Muscle layer of colon (tissue), 2 donors: ENCODE measurements around the gene PPM1D.
"Not testable (repeated sequence)": the region's sequence is repeated elsewhere in the genome, so short reads cannot be mapped to it uniquely, and the experiment has no call there.

Experiments used
- H3K27ac ChIP-seq: one replicate; pipeline ENCODE4 v1.7.0; 2013; ENCODE audit warnings: low read depth, mild to moderate bottlenecking, low read length, moderate library complexity
- H3K27me3 ChIP-seq, 2 donors: one replicate each; pipeline ENCODE4 v1.7.0; 2013; ENCODE audit warnings: low read length in 2 of 2, mild to moderate bottlenecking in 2 of 2; ENCODE audit not compliant: insufficient read depth in 2 of 2, control insufficient read depth in 1 of 2
- H3K36me3 ChIP-seq: one replicate; pipeline ENCODE4 v1.7.0; 2013; ENCODE audit warnings: mild to moderate bottlenecking, low read length; ENCODE audit not compliant: insufficient read depth
- H3K4me1 ChIP-seq: one replicate; pipeline ENCODE4 v1.7.0; 2013; ENCODE audit warnings: mild to moderate bottlenecking, low read length; ENCODE audit not compliant: insufficient read depth
- H3K4me3 ChIP-seq, 2 donors: one replicate each; pipeline ENCODE4 v1.7.0; 2013; ENCODE audit warnings: low read length in 2 of 2, low read depth in 1 of 2, mild to moderate bottlenecking in 1 of 2, moderate library complexity in 1 of 2
- H3K9ac ChIP-seq: one replicate; pipeline ENCODE4 v1.7.0; 2013; ENCODE audit warnings: low read length
- H3K9me3 ChIP-seq: one replicate; pipeline ENCODE4 v1.7.0; 2013; ENCODE audit warnings: mild to moderate bottlenecking, low read length
- donor health status: abdominal sarcoma.
- donor health status: Adenocarcinoma of cecum.

PPM1D gene

DNA sequence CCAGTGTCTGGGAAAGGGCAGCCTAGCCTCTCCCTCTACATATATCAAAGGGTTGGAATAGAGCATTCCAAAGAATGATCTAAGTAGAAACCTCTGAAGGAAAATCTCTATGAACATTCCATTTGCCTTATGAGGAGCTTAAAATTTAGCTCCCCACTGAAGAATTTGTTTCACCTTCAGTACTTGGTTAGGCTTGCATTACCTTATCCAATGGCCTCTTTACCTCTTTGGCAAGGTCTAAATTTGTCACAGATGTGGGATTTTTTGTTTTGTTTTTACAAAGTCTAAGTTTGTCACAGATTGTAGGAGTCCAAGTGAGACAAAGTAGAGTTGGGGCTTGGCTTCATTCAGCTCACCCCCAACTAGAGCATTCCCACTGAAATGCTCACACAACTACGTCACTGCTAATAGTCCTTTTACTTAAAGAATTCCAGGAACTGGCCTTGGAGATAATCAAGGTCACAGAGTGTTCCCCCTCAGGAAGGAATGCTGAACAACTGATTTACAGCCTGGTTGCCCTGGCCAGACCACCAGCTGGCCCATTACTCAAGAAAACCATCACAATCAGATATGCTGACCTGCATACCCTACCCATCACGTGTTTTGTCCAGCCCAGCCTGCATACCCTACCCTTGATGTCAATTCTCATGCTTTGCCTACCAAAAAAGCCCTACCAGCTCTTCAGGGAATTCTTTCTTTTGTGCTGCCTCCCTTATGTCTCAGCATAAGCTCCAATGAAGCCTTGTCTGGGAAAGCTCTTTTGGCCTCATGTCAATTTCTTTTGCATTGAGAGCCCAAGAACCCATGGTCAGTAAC, 26.5 kb upstream of the PPM1D start:
- Histone ChIP-seq H3K4me1 (peaks cover 19% of the 10 kb centered on the region), H3K4me3 (no peak overlapping the region), H3K27me3 (no peaks in the 10 kb centered on the region), H3K36me3 (no peaks in the 10 kb centered on the region), H3K9ac (no peak overlapping the region), H3K27ac (no peak overlapping the region), H3K9me3 (no peaks in the 10 kb centered on the region)

DNA sequence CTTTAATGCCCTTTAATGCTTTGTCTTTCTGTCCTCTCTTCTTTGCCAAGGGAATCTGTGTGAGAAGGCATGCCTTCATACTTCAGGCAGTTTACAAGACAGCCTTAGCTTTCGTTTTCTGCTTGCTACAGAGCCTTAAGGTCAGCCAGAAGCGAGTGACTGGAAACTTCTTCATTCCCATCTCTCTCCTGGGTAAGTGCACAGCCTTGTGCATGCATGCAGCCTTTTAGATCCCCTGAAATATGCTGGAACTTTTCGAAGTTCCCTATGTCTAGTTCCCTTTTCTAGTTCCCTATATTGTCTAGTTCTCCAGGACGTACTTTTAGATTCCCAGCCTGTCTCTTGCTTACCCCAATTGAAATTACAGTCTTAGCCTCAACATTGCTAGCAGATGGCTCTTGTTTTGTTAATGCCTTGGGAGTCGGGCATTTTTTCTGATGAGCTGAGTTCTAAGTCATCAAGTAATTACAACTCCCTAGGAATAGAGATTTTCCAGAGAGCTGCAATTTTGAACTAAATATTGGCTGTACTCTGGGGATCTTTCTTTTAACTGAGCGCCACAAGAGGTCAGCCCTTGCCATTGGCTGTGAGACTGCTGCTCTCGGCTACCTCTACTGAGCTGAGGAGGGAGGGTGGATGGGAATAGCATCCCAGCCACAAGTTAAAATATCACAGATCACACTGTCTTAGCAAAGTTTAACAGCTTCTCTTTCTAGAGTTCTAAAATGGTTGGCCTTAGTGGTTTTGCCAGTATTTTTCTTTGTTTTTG, 22.7 kb upstream of the PPM1D start:
- Histone ChIP-seq H3K4me1 (peaks cover 12% of the 10 kb centered on the region), H3K9me3 (no peaks in the 10 kb centered on the region), H3K9ac (peak overlapping the region; percentile 47), H3K27ac (peak overlapping the region; percentile 83), H3K27me3 (no peaks in the 10 kb centered on the region), H3K4me3 (peak overlapping the region; percentile 33 to 80), H3K36me3 (no peaks in the 10 kb centered on the region)

DNA sequence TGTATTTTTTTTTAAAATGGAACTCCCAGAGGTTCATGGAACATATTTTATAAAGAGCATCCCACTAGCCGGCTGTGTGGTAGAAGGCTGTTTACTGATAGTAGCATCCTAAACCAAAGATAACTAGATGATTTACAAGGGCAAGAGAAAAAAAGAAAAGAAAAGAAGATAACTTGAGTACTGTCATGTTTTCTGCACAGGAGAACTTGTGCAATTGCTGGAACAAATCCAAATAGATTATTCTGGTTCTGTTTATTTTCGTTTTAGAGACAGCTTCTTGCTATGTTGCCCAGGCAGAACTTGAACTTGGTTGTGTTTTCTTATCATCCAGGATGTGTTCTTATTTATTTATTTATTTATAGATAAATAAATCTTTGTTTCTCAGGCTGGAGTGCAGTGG, 20.9 kb upstream of the PPM1D start:
- Histone ChIP-seq H3K4me3 (no peak overlapping the region), H3K9ac (no peak overlapping the region), H3K27me3 (no peaks in the 10 kb centered on the region), H3K36me3 (no peaks in the 10 kb centered on the region), H3K4me1 (peaks cover 12% of the 10 kb centered on the region), H3K27ac (no peak overlapping the region), H3K9me3 (no peaks in the 10 kb centered on the region)

DNA sequence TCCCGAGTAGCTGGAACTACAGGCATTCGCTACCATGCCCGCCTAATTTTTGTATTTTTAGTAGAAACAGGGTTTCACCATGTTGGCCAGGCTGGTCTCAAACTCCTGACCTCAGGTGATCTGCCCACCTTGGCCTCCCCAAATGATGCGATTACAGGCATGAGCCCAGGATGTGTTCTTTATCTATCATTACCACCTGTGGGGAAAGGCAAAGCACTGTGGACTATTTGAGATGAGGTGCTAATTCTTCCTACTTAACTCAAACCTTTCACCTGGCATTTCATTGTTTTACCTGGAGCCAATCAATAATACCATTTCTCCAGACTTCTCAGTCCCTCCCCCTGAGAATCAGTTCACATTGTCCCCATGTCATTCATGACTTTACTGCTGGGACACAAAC, 20.4 kb upstream of the PPM1D start:
- peaks cover 12% of the 10 kb centered on the region for H3K4me1 ChIP-seq
- H3K4me3 ChIP-seq: no peak overlapping the region
- H3K27me3 ChIP-seq: no peaks in the 10 kb centered on the region
- H3K36me3 ChIP-seq: no peaks in the 10 kb centered on the region
- H3K27ac ChIP-seq: no peak overlapping the region
- H3K9ac ChIP-seq: no peak overlapping the region
- no peaks in the 10 kb centered on the region for H3K9me3 ChIP-seq

DNA sequence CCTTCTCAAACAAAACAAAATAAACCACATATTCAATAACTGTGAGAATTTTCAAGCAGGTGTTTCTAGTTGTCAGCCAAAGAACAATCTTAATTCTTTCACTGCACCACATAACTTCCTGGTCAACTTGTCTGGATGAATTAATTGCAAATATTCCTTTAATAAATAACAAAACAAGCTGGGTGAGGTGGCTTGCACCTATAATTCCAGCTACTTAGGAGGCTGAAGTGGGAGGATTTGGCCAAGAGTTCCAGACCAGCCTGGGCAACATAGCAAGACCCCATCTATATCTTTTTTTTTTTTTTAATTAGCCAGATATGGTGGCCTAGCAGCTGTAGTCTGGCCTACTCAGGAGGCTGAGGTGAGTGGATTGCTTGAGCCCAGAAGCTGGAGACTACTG, 17.0 kb upstream of the PPM1D start:
- H3K27ac ChIP-seq: no peak overlapping the region
- no peaks in the 10 kb centered on the region for H3K27me3 ChIP-seq
- peaks cover 6% of the 10 kb centered on the region for H3K4me1 ChIP-seq

DNA sequence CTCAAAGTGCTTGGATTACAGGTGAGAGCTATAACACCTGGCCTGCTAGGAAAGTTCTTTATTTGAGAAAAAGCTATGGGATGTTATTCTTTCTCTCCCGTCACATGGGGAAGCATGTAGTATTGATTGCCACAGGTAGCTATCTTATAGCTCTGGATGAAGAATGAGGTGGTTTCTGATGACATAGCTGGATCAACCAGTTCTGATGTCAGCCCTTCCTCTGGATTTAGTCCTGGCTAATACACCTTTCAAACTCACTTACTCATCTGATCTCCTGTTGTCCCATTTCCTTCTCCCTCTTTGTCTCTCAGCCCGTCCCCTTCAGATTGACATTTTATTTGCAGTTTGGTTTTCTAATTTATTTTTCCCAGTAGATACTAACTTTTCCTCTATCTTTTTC, 14.1 kb upstream of the PPM1D start:
- Histone ChIP-seq H3K36me3 (no peaks in the 10 kb centered on the region), H3K4me3 (no peak overlapping the region), H3K27me3 (no peaks in the 10 kb centered on the region), H3K4me1 (no peaks in the 10 kb centered on the region), H3K9ac (no peak overlapping the region), H3K9me3 (no peaks in the 10 kb centered on the region), H3K27ac (no peak overlapping the region)

More for the DNA sequence above, 17.0 kb upstream of the PPM1D start:
- H3K9ac ChIP-seq: no peak overlapping the region
- H3K9me3 ChIP-seq: no peaks in the 10 kb centered on the region
- no peaks in the 10 kb centered on the region for H3K36me3 ChIP-seq
- H3K4me3 ChIP-seq: no peak overlapping the region

DNA sequence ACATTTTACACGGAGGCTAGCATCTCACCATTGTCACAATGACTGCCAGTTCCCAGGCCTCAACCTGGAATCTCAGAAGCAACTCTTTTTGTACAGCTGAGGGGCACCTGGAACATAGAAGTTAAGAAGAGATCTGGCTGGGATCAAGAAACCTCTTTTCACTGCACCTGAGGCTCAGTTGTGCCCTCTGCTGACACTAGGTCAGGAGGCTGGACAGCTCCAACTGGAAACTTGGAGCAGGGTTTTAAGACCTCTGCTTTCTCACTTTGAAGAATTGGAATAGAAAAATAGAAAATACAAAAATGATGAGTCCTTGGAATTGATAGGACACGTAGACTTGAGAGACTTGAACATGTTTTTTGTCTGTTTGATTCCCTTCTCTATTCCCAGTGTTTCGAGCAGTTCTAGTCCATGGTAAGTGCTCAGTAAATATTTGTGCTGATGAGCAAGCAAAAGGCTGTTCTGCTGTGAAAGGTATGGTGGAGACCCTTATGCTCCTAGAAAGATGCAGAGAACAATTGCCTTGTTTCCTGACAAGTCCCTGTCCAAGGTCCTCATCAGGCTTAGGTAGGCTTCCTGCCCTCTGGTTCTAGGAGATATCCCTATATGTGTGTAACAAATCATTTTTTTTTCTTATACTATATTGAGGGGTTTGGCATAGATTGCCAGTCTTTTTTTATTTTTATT, 13.6 kb upstream of the PPM1D start:
- no peaks in the 10 kb centered on the region for H3K27me3 ChIP-seq
- H3K36me3 ChIP-seq: no peaks in the 10 kb centered on the region
- no peaks in the 10 kb centered on the region for H3K4me1 ChIP-seq
- H3K9me3 ChIP-seq: no peaks in the 10 kb centered on the region
- no peak overlapping the region for H3K27ac ChIP-seq
- no peak overlapping the region for H3K9ac ChIP-seq
- no peak overlapping the region for H3K4me3 ChIP-seq

DNA sequence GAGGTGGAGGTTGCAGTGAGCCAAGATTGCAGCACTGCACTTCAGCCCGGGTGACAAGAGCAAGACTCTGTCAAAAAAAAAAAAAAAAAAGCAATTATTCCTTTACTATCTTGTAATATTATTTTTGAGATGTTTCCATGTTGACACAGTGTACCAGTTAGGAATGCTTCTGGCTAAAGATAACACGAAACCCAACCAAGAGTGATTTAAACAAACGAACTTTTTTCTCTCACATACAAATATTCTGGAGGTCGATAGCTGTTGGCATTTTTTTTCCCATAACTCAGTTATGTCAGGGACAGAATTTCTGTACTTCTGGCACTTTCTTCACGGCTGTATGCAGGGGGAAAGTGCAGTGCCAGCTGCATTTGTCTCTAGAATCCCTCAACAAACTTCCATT, 9.9 kb upstream of the PPM1D start:
- H3K4me1 ChIP-seq: no peaks in the 10 kb centered on the region
- H3K9me3 ChIP-seq: no peaks in the 10 kb centered on the region
- no peak overlapping the region for H3K9ac ChIP-seq

DNA sequence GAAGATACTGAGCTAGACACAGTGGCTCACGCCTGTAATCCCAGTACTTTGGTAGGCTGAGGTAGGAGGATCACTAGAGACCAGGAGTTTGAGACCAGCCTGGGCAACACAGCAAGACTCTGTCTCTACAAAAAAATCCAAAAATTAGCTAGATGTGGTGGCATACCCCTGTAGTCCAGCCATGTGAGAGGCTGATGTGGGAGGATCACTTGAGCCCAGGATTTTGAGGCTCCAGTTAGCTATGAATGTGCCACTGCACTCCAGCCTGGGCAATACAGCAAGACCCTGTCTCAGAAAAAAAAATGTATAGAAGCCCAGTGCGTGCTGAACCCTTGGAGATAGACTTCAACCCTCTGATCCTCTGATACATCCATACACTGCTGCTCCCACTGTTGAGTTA, 7.2 kb upstream of the PPM1D start:
- Histone ChIP-seq H3K9me3 (no peaks in the 10 kb centered on the region), H3K27ac (no peak overlapping the region), H3K27me3 (no peaks in the 10 kb centered on the region), H3K9ac (no peak overlapping the region), H3K4me1 (no peaks in the 10 kb centered on the region), H3K4me3 (no peak overlapping the region), H3K36me3 (no peaks in the 10 kb centered on the region)

More for the DNA sequence above, 9.9 kb upstream of the PPM1D start:
- no peak overlapping the region for H3K4me3 ChIP-seq
- no peaks in the 10 kb centered on the region for H3K36me3 ChIP-seq
- no peak overlapping the region for H3K27ac ChIP-seq
- no peaks in the 10 kb centered on the region for H3K27me3 ChIP-seq

DNA sequence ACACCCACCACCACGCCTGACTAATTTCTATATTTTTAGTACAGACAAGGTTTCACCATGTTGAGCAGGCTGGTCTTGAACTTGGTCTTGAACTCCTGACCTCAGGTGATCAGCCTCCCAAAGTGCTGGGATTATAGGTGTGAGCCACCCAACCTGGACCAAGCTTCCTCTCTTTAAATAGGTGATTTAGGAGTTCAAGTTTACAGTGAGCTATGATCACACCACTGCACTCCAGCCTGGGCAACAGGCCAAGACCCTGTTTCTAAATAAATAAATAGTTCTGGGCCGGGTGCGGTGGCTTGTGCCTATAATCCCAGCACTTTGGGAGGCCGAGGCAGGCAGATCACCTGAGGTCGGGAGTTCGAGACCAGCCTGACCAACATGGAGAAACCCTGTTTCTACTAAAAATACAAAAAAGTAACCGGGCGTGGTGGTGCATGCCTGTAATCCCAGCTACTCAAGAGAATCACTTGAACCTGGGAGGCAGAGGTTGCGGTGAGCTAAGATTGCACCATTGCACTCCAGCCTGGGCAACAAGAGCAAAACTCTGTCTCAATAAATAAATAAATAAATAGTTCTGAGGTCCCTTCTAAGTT, 6.5 kb upstream of the PPM1D start:
- not testable (repeated sequence) for H3K27ac ChIP-seq, H3K36me3 ChIP-seq

DNA sequence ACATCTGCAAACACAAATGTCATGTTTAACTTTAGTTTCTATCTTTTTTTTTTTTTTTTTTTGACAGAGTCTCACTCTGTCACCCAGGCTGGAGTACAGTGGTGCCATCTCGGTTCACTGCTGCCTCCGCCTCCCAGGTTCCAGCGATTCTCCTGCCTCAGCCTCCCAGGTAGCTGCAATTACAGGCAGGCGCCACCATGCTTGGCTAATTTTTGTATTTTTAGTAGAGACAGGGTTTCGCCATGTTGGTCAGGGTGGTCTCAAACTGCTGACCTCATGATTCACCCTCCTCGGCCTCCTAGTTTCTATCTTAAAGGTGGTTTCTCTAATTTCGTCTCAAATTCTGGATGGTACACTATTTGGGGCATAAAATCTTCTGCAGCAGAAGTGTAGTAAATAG, 5.8 kb upstream of the PPM1D start:
- H3K9me3 ChIP-seq, H3K9ac ChIP-seq: not testable (repeated sequence)

More for the DNA sequence above, 6.5 kb upstream of the PPM1D start:
- H3K27me3 ChIP-seq, H3K4me1 ChIP-seq, H3K9ac ChIP-seq, H3K4me3 ChIP-seq, H3K9me3 ChIP-seq: not testable (repeated sequence)

More for the DNA sequence above, 5.8 kb upstream of the PPM1D start:
- H3K27ac ChIP-seq, H3K4me3 ChIP-seq, H3K36me3 ChIP-seq, H3K27me3 ChIP-seq, H3K4me1 ChIP-seq: not testable (repeated sequence)
